ENCODE data around the gene COL4A1. TPM values are rescaled to one million over a fixed set of nuclear protein-coding genes. Genes with fewer than 3 reads are reported as not detected.

COL4A1 gene
- total and polyA plus RNA-seq, 2 of the 13 experiments (the other 11 are each of a cell fraction or from before 2014, with no cell fraction given): not detected

GRCh38 chr13:110331362-110331761 lies 24.4 kb upstream of the COL4A1 start:
- FAIRE-seq: no peak
- TF ChIP-seq ZNF709 (CRISPR knock-in tag; IDR thresholded peaks at IDR 0.05) (no peak), PAWR (CRISPR knock-in tag; IDR thresholded peaks at IDR 0.05; ENCODE audit: borderline replicate concordance) (no peak), ZNF609 (CRISPR knock-in tag; IDR thresholded peaks at IDR 0.05; ENCODE audit: borderline replicate concordance) (no peak), SKI (IDR thresholded peaks at IDR 0.05; ENCODE audit: partially characterized antibody) (no peak), ZSCAN30 (CRISPR knock-in tag; IDR thresholded peaks at IDR 0.05) (no peak), ZNF879 (CRISPR knock-in tag; IDR thresholded peaks at IDR 0.05) (no peak), MIER3 (CRISPR knock-in tag; IDR thresholded peaks at IDR 0.05; ENCODE audit: borderline replicate concordance) (no peak), KLF15 (CRISPR knock-in tag; IDR thresholded peaks at IDR 0.05; ENCODE audit: borderline replicate concordance) (no peak), ZNF7 (CRISPR knock-in tag; IDR thresholded peaks at IDR 0.05) (no peak), RXRA (CRISPR knock-in tag; IDR thresholded peaks at IDR 0.05) (no peak), ZNF839 (CRISPR knock-in tag; IDR thresholded peaks at IDR 0.05; ENCODE audit: borderline replicate concordance) (no peak), ZNF253 (CRISPR knock-in tag; IDR thresholded peaks at IDR 0.05; ENCODE audit: borderline replicate concordance) (no peak), ZNF574 (CRISPR knock-in tag; IDR thresholded peaks at IDR 0.05) (no peak), ZNF614 (CRISPR knock-in tag; IDR thresholded peaks at IDR 0.05; ENCODE audit: borderline replicate concordance) (no peak), ASH2L (IDR thresholded peaks at IDR 0.05; ENCODE audit: insufficient read length, low read depth, low read length) (no peak), ZNF691 (CRISPR knock-in tag; IDR thresholded peaks at IDR 0.05; ENCODE audit: borderline replicate concordance, low read depth) (no peak), ARNT (IDR thresholded peaks at IDR 0.05) (no peak), ZNF432 (CRISPR knock-in tag; IDR thresholded peaks at IDR 0.05; ENCODE audit: borderline replicate concordance) (no peak), ZNF138 (CRISPR knock-in tag; IDR thresholded peaks at IDR 0.05; ENCODE audit: low read depth) (no peak)

More at GRCh38 chr13:110331362-110331761, 24.4 kb upstream of the COL4A1 start:
- intact Hi-C loops (cut with micrococcal nuclease; ENCODE audit: unreplicated experiment) (no loop called here), in situ Hi-C loops (cut with HindIII; ENCODE audit: extremely low pct_ligation_motif_present, low pct_unique_long_range_greater_than_20kb) (no loop called here)
- BruUV-seq (replicated peaks): no TSS peak
- DNase-seq (ENCODE audit: low spot score) (no peak), ATAC-seq (no peak)
- H2AFZ ChIP-seq (ENCODE audit: low read length): no peak overlapping the region
- no peak overlapping the region for H3K4me3 ChIP-seq (replicated peaks in 1 of 3; ENCODE audit: insufficient read depth in 1 of 3, low read depth in 2 of 3, low read length in 3 of 3)
- no peak overlapping the region for H3K27ac ChIP-seq (ENCODE audit: extremely low read length, insufficient read depth, low read length)
- peaks cover 0 to 60% of the 10 kb centered on the region in 2 experiments; a peak in 4 of 5 replicates for H3K27me3 ChIP-seq (ENCODE audit: control insufficient read depth in 1 of 2, insufficient read depth in 2 of 2, low read length in 2 of 2)
- no peaks in the 10 kb centered on the region for H3K79me2 ChIP-seq (ENCODE audit: insufficient read depth, low read length)
- H4K20me1 ChIP-seq (ENCODE audit: insufficient read depth, low read length): no peaks in the 10 kb centered on the region
- 2% methylated on average over 11 of the region's 11 CpGs for WGBS (ENCODE audit: low lambda C conversion rate)
- H3K4me2 ChIP-seq (ENCODE audit: low read depth, low read length): no peak overlapping the region
- H3K9me3 ChIP-seq (ENCODE audit: low read length): no peaks in the 10 kb centered on the region
- no peaks in the 10 kb centered on the region for H3K4me1 ChIP-seq (ENCODE audit: insufficient read depth, low read length)
- CTCF ChIA-PET (ENCODE audit: low intra/inter-chr PET ratio, low total read pairs): no interaction called here
- H3K36me3 ChIP-seq (replicated peaks in 1 of 2; ENCODE audit: control insufficient read depth in 1 of 2, insufficient read depth in 2 of 2, low read length in 2 of 2): no peaks in the 10 kb centered on the region
- POLR2A ChIA-PET: no interaction called here
- H3K9ac ChIP-seq (ENCODE audit: insufficient read depth, low read depth, low read length): no peak overlapping the region
